K562 (cell line): ENCODE data around the gene KRI1. TPM values are rescaled to one million over a fixed set of nuclear protein-coding genes. Genes with fewer than 3 reads are reported as not detected.

Experiments used
- EP300 ChIP-seq: IDR thresholded peaks from 2 replicates; pipeline ENCODE4 v1.6.1; 2012; ENCODE audit warnings: low read length, improper control_type of control experiment
- EWSR1 ChIP-seq: fragments of 450-650 bp; IDR thresholded peaks from 2 replicates; pipeline ENCODE4 v1.6.1; 2018; ENCODE audit warnings: borderline replicate concordance, mild to moderate bottlenecking, low read depth, moderate library complexity; ENCODE audit not compliant: partially characterized antibody
- FOS ChIP-seq: IDR thresholded peaks from 3 replicates; pipeline ENCODE4 v1.6.1; 2011; ENCODE audit not compliant: insufficient read length; ENCODE audit errors: extremely low read depth
- FOSL1 ChIP-seq: fragments of 200-800 bp; sonication (Bioruptor generic); conservative IDR thresholded peaks from 2 replicates; pipeline ENCODE4 v1.6.1; 2016; ENCODE audit warnings: missing genetic modification characterization, missing compliant biosample characterization
- FOXJ2 ChIP-seq: fragments of 200-800 bp; sonication (Bioruptor generic); IDR thresholded peaks from 2 replicates; pipeline ENCODE4 v1.6.1; 2016; ENCODE audit warnings: missing genetic modification characterization, missing compliant biosample characterization
- GTF2E2 ChIP-seq: fragments of 200-800 bp; sonication (Bioruptor generic); IDR thresholded peaks from 2 replicates; pipeline ENCODE4 v1.6.1; 2016; ENCODE audit warnings: missing genetic modification characterization, missing compliant biosample characterization
- IRF2 ChIP-seq: sonication (generic); formaldehyde crosslinking; IDR thresholded peaks from 2 replicates; pipeline ENCODE4 v1.8.1; 2022; ENCODE audit warnings: mild to moderate bottlenecking, missing genetic modification reagents
- KAT7 ChIP-seq: sonication (generic); formaldehyde crosslinking; IDR thresholded peaks from 2 replicates; pipeline ENCODE4 v1.8.0; 2022; ENCODE audit warnings: missing genetic modification reagents, mild to moderate bottlenecking, borderline replicate concordance
- MAX ChIP-seq: sonication (generic); formaldehyde crosslinking; IDR thresholded peaks from 2 replicates; pipeline ENCODE4 v1.9.0; 2022; ENCODE audit warnings: mild to moderate bottlenecking, missing genetic modification reagents
- MTA3 ChIP-seq: fragments of 450-650 bp; formaldehyde crosslinking; IDR thresholded peaks from 2 replicates; pipeline ENCODE4 v1.6.1; 2017; ENCODE audit warnings: mild to moderate bottlenecking, borderline replicate concordance
- NBN ChIP-seq: fragments of 450-650 bp; IDR thresholded peaks from 2 replicates; pipeline ENCODE4 v1.6.1; 2016; ENCODE audit warnings: low read depth, mild to moderate bottlenecking
- POLR3G ChIP-seq: IDR thresholded peaks from 2 replicates; pipeline ENCODE4 v1.6.1; 2011; ENCODE audit not compliant: insufficient read length, insufficient replicate concordance; ENCODE audit errors: extremely low read depth
- ZBTB49 ChIP-seq: sonication (generic); formaldehyde crosslinking; IDR thresholded peaks from 2 replicates; pipeline ENCODE4 v1.8.0; 2022; ENCODE audit warnings: missing genetic modification reagents, mild to moderate bottlenecking, borderline replicate concordance
- ZFPM2 ChIP-seq: fragments of 250-450 bp; sonication (Bioruptor Pico); IDR thresholded peaks from 2 replicates; pipeline ENCODE4 v1.5.1; 2022; ENCODE audit warnings: mild to moderate bottlenecking
- ZNF431 ChIP-seq: sonication (generic); formaldehyde crosslinking; IDR thresholded peaks from 2 replicates; pipeline ENCODE4 v1.8.0; 2022; ENCODE audit warnings: mild to moderate bottlenecking, missing genetic modification reagents
- ZNF584 ChIP-seq: fragments of 200-800 bp; sonication (Bioruptor generic); IDR thresholded peaks from 2 replicates; pipeline ENCODE4 v1.6.1; 2016; ENCODE audit warnings: low read depth, mild to moderate bottlenecking, missing genetic modification characterization, missing compliant biosample characterization
- ZNF76 ChIP-seq: fragments of 250-450 bp; sonication (Bioruptor Pico); IDR thresholded peaks from 2 replicates; pipeline ENCODE4 v1.4.0; 2020; ENCODE audit warnings: mild to moderate bottlenecking, moderate library complexity, borderline replicate concordance
- polyA plus RNA-seq, 8 experiments: library from polyadenylated mRNA; depleted of rRNA in 4 of 8; stranded (reverse) in 5 of 8; unstranded in 3 of 8; fragments of >200 nt; fragmentation: Nextera tagmentation in 2 of 8; fragmentation: Illumina TruSeq in 1 of 8; extraction: Ambion mirVana in 2 of 8; extraction: Trizol in 1 of 8; gene quantifications; 2 replicates each; pipeline versions ENCODE4 v1.2.1 to v1.2.3, GENCODE V29; 2011 to 2014; ENCODE audit warnings: inconsistent platforms in 1 of 8, missing spikeins in 1 of 8
- total RNA-seq, 7 experiments: library from RNA; depleted of rRNA in 6 of 7; stranded (reverse); fragments of >200 nt in 6 of 7; fragmentation: Illumina TruSeq in 2 of 7; extraction: Trizol in 2 of 7; gene quantifications; 2 replicates each; pipeline versions ENCODE4 v1.2.1 to v1.2.3, GENCODE V29; 2011 to 2021; ENCODE audit warnings: low replicate concordance in 1 of 7
- TF ChIP-seq, protein P1 (sequence below): fragments of 450-650 bp; IDR thresholded peaks from 2 replicates; pipeline ENCODE4 v1.6.1; 2017; ENCODE audit warnings: antibody characterized with exemption
- TF ChIP-seq, protein P2 (sequence below): sonication (generic); formaldehyde crosslinking; IDR thresholded peaks from 2 replicates; pipeline ENCODE4 v1.8.0; 2022; ENCODE audit warnings: mild to moderate bottlenecking, missing genetic modification reagents

Gene KRI1
- total and polyA plus RNA-seq, 9 of the 15 experiments (the other 6 are each of a cell fraction or from before 2014, with no cell fraction given): 1.1 to 50.7 (median 24.7) TPM

GRCh38 chr19:10543420-10544241 lies 22.2 kb downstream of the KRI1 start, which contains the start of gene ATG4D (continued):
- 0 out of 2 replicates have a peak, but pooled peaks have one; percentile 15 for TF ChIP-seq MTA3
- TF ChIP-seq KAT7 (CRISPR knock-in tag): no peak
- TF ChIP-seq ZNF584 (CRISPR knock-in tag): no peak
- no peak for TF ChIP-seq IRF2 (CRISPR knock-in tag)
- peak; percentile 81; the same call in 1 of the 2 replicates for TF ChIP-seq GTF2E2 (tag)
- TF ChIP-seq ZNF76 (CRISPR knock-in tag): no peak
- TF ChIP-seq ZNF431 (CRISPR knock-in tag): no peak
- 0 out of 2 replicates have a peak, but pooled peaks have one; percentile 35 for TF ChIP-seq NBN
- TF ChIP-seq MAX (CRISPR knock-in tag): no peak
- TF ChIP-seq, protein P1, sequence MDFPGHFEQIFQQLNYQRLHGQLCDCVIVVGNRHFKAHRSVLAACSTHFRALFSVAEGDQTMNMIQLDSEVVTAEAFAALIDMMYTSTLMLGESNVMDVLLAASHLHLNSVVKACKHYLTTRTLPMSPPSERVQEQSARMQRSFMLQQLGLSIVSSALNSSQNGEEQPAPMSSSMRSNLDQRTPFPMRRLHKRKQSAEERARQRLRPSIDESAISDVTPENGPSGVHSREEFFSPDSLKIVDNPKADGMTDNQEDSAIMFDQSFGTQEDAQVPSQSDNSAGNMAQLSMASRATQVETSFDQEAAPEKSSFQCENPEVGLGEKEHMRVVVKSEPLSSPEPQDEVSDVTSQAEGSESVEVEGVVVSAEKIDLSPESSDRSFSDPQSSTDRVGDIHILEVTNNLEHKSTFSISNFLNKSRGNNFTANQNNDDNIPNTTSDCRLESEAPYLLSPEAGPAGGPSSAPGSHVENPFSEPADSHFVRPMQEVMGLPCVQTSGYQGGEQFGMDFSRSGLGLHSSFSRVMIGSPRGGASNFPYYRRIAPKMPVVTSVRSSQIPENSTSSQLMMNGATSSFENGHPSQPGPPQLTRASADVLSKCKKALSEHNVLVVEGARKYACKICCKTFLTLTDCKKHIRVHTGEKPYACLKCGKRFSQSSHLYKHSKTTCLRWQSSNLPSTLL: no peak
- TF ChIP-seq EP300: peak; percentile 81
- TF ChIP-seq ZFPM2 (CRISPR knock-in tag): no peak
- TF ChIP-seq, protein P2, sequence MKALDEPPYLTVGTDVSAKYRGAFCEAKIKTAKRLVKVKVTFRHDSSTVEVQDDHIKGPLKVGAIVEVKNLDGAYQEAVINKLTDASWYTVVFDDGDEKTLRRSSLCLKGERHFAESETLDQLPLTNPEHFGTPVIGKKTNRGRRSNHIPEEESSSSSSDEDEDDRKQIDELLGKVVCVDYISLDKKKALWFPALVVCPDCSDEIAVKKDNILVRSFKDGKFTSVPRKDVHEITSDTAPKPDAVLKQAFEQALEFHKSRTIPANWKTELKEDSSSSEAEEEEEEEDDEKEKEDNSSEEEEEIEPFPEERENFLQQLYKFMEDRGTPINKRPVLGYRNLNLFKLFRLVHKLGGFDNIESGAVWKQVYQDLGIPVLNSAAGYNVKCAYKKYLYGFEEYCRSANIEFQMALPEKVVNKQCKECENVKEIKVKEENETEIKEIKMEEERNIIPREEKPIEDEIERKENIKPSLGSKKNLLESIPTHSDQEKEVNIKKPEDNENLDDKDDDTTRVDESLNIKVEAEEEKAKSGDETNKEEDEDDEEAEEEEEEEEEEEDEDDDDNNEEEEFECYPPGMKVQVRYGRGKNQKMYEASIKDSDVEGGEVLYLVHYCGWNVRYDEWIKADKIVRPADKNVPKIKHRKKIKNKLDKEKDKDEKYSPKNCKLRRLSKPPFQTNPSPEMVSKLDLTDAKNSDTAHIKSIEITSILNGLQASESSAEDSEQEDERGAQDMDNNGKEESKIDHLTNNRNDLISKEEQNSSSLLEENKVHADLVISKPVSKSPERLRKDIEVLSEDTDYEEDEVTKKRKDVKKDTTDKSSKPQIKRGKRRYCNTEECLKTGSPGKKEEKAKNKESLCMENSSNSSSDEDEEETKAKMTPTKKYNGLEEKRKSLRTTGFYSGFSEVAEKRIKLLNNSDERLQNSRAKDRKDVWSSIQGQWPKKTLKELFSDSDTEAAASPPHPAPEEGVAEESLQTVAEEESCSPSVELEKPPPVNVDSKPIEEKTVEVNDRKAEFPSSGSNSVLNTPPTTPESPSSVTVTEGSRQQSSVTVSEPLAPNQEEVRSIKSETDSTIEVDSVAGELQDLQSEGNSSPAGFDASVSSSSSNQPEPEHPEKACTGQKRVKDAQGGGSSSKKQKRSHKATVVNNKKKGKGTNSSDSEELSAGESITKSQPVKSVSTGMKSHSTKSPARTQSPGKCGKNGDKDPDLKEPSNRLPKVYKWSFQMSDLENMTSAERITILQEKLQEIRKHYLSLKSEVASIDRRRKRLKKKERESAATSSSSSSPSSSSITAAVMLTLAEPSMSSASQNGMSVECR (CRISPR knock-in tag): no peak
- TF ChIP-seq FOSL1 (tag): 0 out of 2 replicates have a peak, but pooled peaks have one; percentile 35
- no peak for TF ChIP-seq POLR3G
- no peak for TF ChIP-seq FOS
- TF ChIP-seq FOXJ2 (tag): no peak
- TF ChIP-seq ZBTB49 (CRISPR knock-in tag): no peak
- TF ChIP-seq EWSR1: no peak
